Subcutaneous adipose tissue (tissue), 4 donors: ENCODE data around the gene AICDA. TPM values are rescaled to one million over a fixed set of nuclear protein-coding genes. Genes with fewer than 3 reads are reported as not detected.

ENCODE experiments used
- CTCF ChIP-seq: fragments of 450-650 bp; IDR thresholded peaks from one replicate; pipeline ENCODE4 v1.5.1; 2016; ENCODE audit warnings: low read depth, mild to moderate bottlenecking, control low read depth, antibody characterized with exemption, moderate library complexity
- total RNA-seq, 4 donors: library from RNA; depleted of rRNA; stranded (reverse); fragments of >200 nt; gene quantifications; one replicate each; pipeline ENCODE4 v1.1.0, GENCODE V29; 2016

AICDA gene
- total RNA-seq, 4 donors from 2014 or later = 1.0 to 4.8 (median 3.9) TPM; not detected in 1

- no peak for TF ChIP-seq CTCF
These were observed 49.3 kb downstream of the AICDA start for GRCh38 chr12:8563356-8563755.

DNA sequence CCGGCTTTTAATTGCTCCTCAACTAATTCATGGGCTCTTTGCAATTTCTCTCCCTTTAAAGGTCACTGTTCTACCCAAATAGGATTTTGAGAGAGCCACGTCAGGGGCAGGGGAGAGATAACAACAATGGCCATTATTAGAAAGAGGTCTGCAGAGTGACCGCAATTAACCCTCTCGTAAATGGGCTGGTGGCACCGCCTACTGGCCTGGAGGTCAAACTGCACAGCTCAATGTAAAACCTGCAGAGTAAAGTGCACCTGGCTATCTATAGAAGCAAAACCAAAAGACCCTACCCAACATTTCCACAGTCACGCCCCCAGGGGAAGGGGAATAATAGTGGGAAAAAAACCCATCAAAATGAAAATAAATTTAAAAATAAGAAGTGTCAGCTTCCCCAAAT lies 50.3 kb downstream of the AICDA start:
- no peak for TF ChIP-seq CTCF

DNA sequence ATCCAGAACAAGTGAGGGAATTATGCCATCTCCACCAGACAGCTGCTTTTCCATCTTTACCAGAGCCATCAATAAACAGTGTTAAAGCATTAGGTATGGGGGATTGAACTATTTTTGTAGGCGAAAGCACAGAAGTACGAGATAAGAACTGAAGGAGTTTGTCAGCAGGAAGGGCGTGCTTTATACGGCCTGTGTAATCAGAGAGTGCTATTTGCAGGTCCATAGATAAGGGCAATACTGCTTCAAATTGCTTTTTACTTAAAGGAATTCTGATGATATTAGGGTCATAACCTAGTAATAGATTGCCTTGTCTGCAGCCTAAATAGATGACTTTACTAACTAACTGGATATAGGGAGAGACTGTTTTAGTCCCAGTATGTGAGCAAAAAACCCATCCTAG lies 51.6 kb downstream of the AICDA start:
- no peak for TF ChIP-seq CTCF

DNA sequence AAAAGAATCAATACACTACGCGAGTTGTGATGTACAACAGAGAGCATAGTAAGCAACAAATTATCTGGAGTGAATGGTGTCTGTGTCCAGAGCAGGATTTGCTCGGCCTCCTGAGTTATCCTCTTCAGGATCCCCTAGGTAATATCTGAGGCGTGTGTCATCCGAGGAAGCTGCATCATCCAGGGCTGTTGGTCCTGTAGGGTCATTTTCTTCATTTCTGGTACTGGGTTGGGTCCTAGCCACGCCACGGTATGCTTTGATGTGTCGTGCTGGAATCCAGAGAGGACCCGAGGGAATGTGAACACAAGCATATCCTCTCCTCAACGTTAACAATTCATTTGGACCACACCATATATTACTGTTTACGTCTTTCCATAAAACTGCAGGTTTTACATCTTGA lies 53.0 kb downstream of the AICDA start:
- no peak for TF ChIP-seq CTCF

- TF ChIP-seq CTCF = no peak
These were observed 56.0 kb downstream of the AICDA start for GRCh38 chr12:8556531-8557097.

- TF ChIP-seq CTCF = no peak
These were observed 58.0 kb downstream of the AICDA start for GRCh38 chr12:8554451-8555195.

GRCh38 chr12:8553088-8553627 lies 59.5 kb downstream of the AICDA start:
- no peak for TF ChIP-seq CTCF
